Fibroblast of lung (primary cell): ENCODE data around the gene FZD10.

Experiments
- CTCF ChIP-seq, 2 donors: IDR thresholded peaks in 1 of 2; conservative IDR thresholded peaks in 1 of 2; 1 replicate in 1 of 2; 2 replicates in 1 of 2; pipeline ENCODE4 v1.5.1; 2011 to 2012; ENCODE audit warnings: low read length in 2 of 2, control low read depth in 1 of 2, inconsistent platforms in 1 of 2, low read depth in 1 of 2, mild to moderate bottlenecking in 1 of 2
- EZH2 ChIP-seq: IDR thresholded peaks from 2 replicates; pipeline ENCODE4 v1.5.1; 2012; ENCODE audit warnings: low read length, control low read depth, mild to moderate bottlenecking; ENCODE audit errors: missing control alignments

GRCh38 chr12:130164936-130165335 lies 2.7 kb downstream of the FZD10 start:
- no peak for TF ChIP-seq CTCF (conservative IDR thresholded peaks at IDR 0.05 in 1 of 2, IDR thresholded peaks at IDR 0.05 in 1 of 2; ENCODE audit: low read depth in 1 of 2, low read length in 2 of 2)
- no peak for TF ChIP-seq EZH2
